Measurements from ENCODE around the gene C3orf22. TPM values are rescaled to one million over a fixed set of nuclear protein-coding genes. Genes with fewer than 3 reads are reported as not detected.

C3orf22 gene
- polyA plus RNA-seq, 1 donor from 2014 or later = not detected

DNA sequence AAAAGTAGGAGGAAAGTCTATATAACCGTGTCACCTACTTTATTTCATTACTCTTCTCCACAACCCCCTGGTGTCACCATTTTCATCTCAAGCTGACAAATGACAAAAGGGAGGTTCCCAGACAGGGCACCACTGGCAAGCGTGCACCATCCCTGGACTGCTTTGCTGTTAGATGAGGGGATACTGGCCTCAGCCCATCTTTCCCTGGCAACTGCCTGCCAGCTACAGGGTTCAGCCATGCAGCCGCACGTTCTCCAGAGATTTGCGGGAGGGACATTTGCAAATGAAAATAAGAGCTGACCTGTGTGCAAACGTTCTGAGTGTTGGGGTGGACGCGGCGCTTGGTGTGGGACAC, 41.8 kb downstream of the C3orf22 start:
- TF ChIP-seq, protein P1, sequence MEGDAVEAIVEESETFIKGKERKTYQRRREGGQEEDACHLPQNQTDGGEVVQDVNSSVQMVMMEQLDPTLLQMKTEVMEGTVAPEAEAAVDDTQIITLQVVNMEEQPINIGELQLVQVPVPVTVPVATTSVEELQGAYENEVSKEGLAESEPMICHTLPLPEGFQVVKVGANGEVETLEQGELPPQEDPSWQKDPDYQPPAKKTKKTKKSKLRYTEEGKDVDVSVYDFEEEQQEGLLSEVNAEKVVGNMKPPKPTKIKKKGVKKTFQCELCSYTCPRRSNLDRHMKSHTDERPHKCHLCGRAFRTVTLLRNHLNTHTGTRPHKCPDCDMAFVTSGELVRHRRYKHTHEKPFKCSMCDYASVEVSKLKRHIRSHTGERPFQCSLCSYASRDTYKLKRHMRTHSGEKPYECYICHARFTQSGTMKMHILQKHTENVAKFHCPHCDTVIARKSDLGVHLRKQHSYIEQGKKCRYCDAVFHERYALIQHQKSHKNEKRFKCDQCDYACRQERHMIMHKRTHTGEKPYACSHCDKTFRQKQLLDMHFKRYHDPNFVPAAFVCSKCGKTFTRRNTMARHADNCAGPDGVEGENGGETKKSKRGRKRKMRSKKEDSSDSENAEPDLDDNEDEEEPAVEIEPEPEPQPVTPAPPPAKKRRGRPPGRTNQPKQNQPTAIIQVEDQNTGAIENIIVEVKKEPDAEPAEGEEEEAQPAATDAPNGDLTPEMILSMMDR (IDR thresholded peaks at IDR 0.05; ENCODE audit: poor library complexity, severe bottlenecking) = no peak
- TF ChIP-seq MXI1 (conservative IDR thresholded peaks at IDR 0.05; ENCODE audit: poor library complexity, severe bottlenecking) (no peak), POLR2AphosphoS5 (IDR thresholded peaks at IDR 0.05) (no peak), SMC3 (conservative IDR thresholded peaks at IDR 0.05; ENCODE audit: poor library complexity) (no peak), TAF1 (IDR thresholded peaks at IDR 0.05; ENCODE audit: low read depth) (no peak), RAD21 (conservative IDR thresholded peaks at IDR 0.05) (no peak), EP300 (conservative IDR thresholded peaks at IDR 0.05; ENCODE audit: poor library complexity, severe bottlenecking) (no peak), EZH2 (IDR thresholded peaks at IDR 0.05; ENCODE audit: borderline replicate concordance, insufficient read depth, low read length, poor library complexity, severe bottlenecking) (no peak)
- TF ChIP-seq, protein P2, sequence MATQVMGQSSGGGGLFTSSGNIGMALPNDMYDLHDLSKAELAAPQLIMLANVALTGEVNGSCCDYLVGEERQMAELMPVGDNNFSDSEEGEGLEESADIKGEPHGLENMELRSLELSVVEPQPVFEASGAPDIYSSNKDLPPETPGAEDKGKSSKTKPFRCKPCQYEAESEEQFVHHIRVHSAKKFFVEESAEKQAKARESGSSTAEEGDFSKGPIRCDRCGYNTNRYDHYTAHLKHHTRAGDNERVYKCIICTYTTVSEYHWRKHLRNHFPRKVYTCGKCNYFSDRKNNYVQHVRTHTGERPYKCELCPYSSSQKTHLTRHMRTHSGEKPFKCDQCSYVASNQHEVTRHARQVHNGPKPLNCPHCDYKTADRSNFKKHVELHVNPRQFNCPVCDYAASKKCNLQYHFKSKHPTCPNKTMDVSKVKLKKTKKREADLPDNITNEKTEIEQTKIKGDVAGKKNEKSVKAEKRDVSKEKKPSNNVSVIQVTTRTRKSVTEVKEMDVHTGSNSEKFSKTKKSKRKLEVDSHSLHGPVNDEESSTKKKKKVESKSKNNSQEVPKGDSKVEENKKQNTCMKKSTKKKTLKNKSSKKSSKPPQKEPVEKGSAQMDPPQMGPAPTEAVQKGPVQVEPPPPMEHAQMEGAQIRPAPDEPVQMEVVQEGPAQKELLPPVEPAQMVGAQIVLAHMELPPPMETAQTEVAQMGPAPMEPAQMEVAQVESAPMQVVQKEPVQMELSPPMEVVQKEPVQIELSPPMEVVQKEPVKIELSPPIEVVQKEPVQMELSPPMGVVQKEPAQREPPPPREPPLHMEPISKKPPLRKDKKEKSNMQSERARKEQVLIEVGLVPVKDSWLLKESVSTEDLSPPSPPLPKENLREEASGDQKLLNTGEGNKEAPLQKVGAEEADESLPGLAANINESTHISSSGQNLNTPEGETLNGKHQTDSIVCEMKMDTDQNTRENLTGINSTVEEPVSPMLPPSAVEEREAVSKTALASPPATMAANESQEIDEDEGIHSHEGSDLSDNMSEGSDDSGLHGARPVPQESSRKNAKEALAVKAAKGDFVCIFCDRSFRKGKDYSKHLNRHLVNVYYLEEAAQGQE (IDR thresholded peaks at IDR 0.05; ENCODE audit: borderline replicate concordance) = no peak
- Histone ChIP-seq H2AFZ (ENCODE audit: low read depth, low read length) (no peak overlapping the region), H3K79me2 (replicated peaks; ENCODE audit: insufficient read depth, low read length) (no peaks in the 10 kb centered on the region), H3K4me2 (ENCODE audit: low read length) (no peak overlapping the region), H3K9ac (ENCODE audit: low read length) (no peak overlapping the region), H3K9me2 (ENCODE audit: insufficient read depth, low read length) (no peaks in the 10 kb centered on the region), H3F3A (ENCODE audit: insufficient read depth, low read length, poor library complexity, severe bottlenecking) (no peaks in the 10 kb centered on the region), H3K27ac (ENCODE audit: low read length) (no peak overlapping the region), H3K36me3 (ENCODE audit: insufficient read depth, low read length) (no peaks in the 10 kb centered on the region), H4K20me1 (ENCODE audit: insufficient read depth) (no peaks in the 10 kb centered on the region), H3K9me3 (ENCODE audit: low read length) (no peaks in the 10 kb centered on the region), H3K4me3 (ENCODE audit: low read length) (no peak overlapping the region), H3K27me3 (ENCODE audit: insufficient read depth, low read depth, low read length) (no peaks in the 10 kb centered on the region)

- no peak for TF ChIP-seq SMC3 (conservative IDR thresholded peaks at IDR 0.05; ENCODE audit: poor library complexity)
- TF ChIP-seq, protein P1 (IDR thresholded peaks at IDR 0.05; ENCODE audit: poor library complexity, severe bottlenecking) = no peak
- TF ChIP-seq MXI1 (conservative IDR thresholded peaks at IDR 0.05; ENCODE audit: poor library complexity, severe bottlenecking) = no peak
- no peak for TF ChIP-seq POLR2AphosphoS5 (IDR thresholded peaks at IDR 0.05)
- Histone ChIP-seq H3K4me3 (ENCODE audit: low read length) (no peak overlapping the region), H2AFZ (ENCODE audit: low read depth, low read length) (no peak overlapping the region)
These were observed 42.4 kb downstream of the C3orf22 start for GRCh38 chr3:126516152-126516935.

More at GRCh38 chr3:126516152-126516935, 42.4 kb downstream of the C3orf22 start:
- no peaks in the 10 kb centered on the region for H3K36me3 ChIP-seq (ENCODE audit: insufficient read depth, low read length)
- H3K27ac ChIP-seq (ENCODE audit: low read length) = no peak overlapping the region
- H3K9ac ChIP-seq (ENCODE audit: low read length) = no peak overlapping the region
- H3K27me3 ChIP-seq (ENCODE audit: insufficient read depth, low read depth, low read length) = no peaks in the 10 kb centered on the region
- H3K9me2 ChIP-seq (ENCODE audit: insufficient read depth, low read length) = no peaks in the 10 kb centered on the region
- no peak overlapping the region for H3K4me2 ChIP-seq (ENCODE audit: low read length)
- H3F3A ChIP-seq (ENCODE audit: insufficient read depth, low read length, poor library complexity, severe bottlenecking) = no peaks in the 10 kb centered on the region
- H3K9me3 ChIP-seq (ENCODE audit: low read length) = no peaks in the 10 kb centered on the region
- H4K20me1 ChIP-seq (ENCODE audit: insufficient read depth) = no peaks in the 10 kb centered on the region
- no peaks in the 10 kb centered on the region for H3K79me2 ChIP-seq (replicated peaks; ENCODE audit: insufficient read depth, low read length)

Data from neural cell (in vitro differentiated cells).